Common myeloid progenitor, CD34-positive (primary cell): ENCODE results near the gene BMP6.

ENCODE experiments used
- CTCF ChIA-PET: fragments of 350-600 bp; sonication (Branson Sonifier 250); formaldehyde crosslinking; loops from one replicate; lab custom pipeline; 2021; ENCODE audit warnings: antibody characterized with exemption; lab: Charles Lee
- POLR2A ChIA-PET: fragments of 350-600 bp; sonication (Branson Sonifier 250); formaldehyde crosslinking; loops from one replicate; lab custom pipeline; 2021; ENCODE audit warnings: antibody characterized with exemption; lab: Charles Lee
- DNase-seq, 3 donors: peaks; one replicate each; pipeline versions ENCODE4 v3.0.0 to v3.0.0-alpha.2; 2013
- H3K27ac ChIP-seq, 2 experiments: 1 replicate in 1 of 2; 2 replicates in 1 of 2; pipeline ENCODE4 v1.7.0; 2013; ENCODE audit warnings: inconsistent platforms in 2 of 2, low read length in 2 of 2, mild to moderate bottlenecking in 2 of 2, low read depth in 1 of 2, moderate library complexity in 1 of 2; ENCODE audit not compliant: severe bottlenecking in 2 of 2, insufficient read depth in 1 of 2, poor library complexity in 1 of 2
- H3K27me3 ChIP-seq, 5 experiments: replicated peaks in 2 of 5; 1 replicate in 3 of 5; 2 replicates in 2 of 5; pipeline versions ENCODE4 v1.6.1 to v1.7.0; 2013; ENCODE audit warnings: low read length in 4 of 5, mild to moderate bottlenecking in 2 of 5, moderate library complexity in 2 of 5, inconsistent platforms in 1 of 5; ENCODE audit not compliant: insufficient read depth in 5 of 5, control insufficient read depth in 4 of 5
- H3K36me3 ChIP-seq, 4 experiments: 1 replicate in 2 of 4; 2 replicates in 2 of 4; pipeline versions ENCODE4 v1.6.1 to v1.7.0; 2013; ENCODE audit warnings: low read length in 3 of 4, control low read depth in 1 of 4, mild to moderate bottlenecking in 1 of 4; ENCODE audit not compliant: control insufficient read depth in 4 of 4, insufficient read depth in 4 of 4
- H3K4me1 ChIP-seq, 4 experiments: 1 replicate in 3 of 4; 2 replicates in 1 of 4; pipeline versions ENCODE4 v1.6.1 to v1.7.1; 2013; ENCODE audit warnings: low read length in 3 of 4, mild to moderate bottlenecking in 3 of 4, control low read depth in 1 of 4, inconsistent platforms in 1 of 4, moderate library complexity in 1 of 4; ENCODE audit not compliant: control insufficient read depth in 4 of 4, insufficient read depth in 4 of 4; ENCODE audit errors: control extremely low read depth in 1 of 4
- H3K4me3 ChIP-seq, 7 experiments: 1 replicate in 4 of 7; 2 replicates in 3 of 7; pipeline versions ENCODE4 v1.5.1 to v1.7.0; 2013; ENCODE audit warnings: mild to moderate bottlenecking in 7 of 7, low read length in 6 of 7, moderate library complexity in 6 of 7, inconsistent platforms in 2 of 7, low read depth in 2 of 7, control low read depth in 1 of 7; ENCODE audit not compliant: insufficient read depth in 4 of 7, control insufficient read depth in 1 of 7; ENCODE audit errors: extremely low read depth in 1 of 7
- H3K9me3 ChIP-seq, 5 experiments: 1 replicate in 4 of 5; 2 replicates in 1 of 5; pipeline versions ENCODE4 v1.6.1 to v1.7.1; 2013; ENCODE audit warnings: low read length in 4 of 5, mild to moderate bottlenecking in 2 of 5, inconsistent platforms in 1 of 5, low read depth in 1 of 5, moderate library complexity in 1 of 5; ENCODE audit not compliant: control insufficient read depth in 4 of 5, insufficient read depth in 2 of 5; ENCODE audit errors: control extremely low read depth in 1 of 5
- WGBS: methylation state at CpG from one replicate; pipeline ENCODE4 v1.1.5; 2013; ENCODE audit not compliant: insufficient coverage; 5-methylcytosine and 5-hydroxymethylcytosine counted together

Gene BMP6

DNA sequence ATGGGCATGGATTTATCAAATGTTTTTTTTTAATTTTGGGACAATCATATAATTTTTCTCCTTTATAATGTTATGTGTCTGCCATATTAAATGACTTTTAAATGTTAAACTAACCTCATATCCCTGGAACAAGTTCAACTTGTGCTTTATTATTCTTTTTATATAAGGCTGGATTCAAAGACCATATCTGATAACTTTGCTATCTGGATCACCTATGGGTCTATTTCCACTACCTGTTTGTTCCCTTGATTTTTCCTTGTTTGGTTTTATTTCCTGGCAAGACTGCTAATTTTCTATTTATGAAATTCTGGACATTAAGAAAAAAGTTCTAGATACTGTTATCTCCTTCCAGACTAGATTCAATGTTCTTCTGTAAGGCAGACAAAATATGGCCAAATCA is 125.9 kb downstream of the BMP6 start:
- no peak overlapping the region for H3K27ac ChIP-seq
- H3K4me1 ChIP-seq, result no peaks in the 10 kb centered on the region
- DNase-seq, result no peak
- peaks cover 0 to 25% (median 5%) of the 10 kb centered on the region in 5 experiments for H3K9me3 ChIP-seq
- ChIA-PET POLR2A (no interaction called here), CTCF (no interaction called here)
- H3K27me3 ChIP-seq, result no peaks in the 10 kb centered on the region
- peaks cover 0 to 4% (median 0%) of the 10 kb centered on the region in 4 experiments for H3K36me3 ChIP-seq
- no peak overlapping the region for H3K4me3 ChIP-seq

DNA sequence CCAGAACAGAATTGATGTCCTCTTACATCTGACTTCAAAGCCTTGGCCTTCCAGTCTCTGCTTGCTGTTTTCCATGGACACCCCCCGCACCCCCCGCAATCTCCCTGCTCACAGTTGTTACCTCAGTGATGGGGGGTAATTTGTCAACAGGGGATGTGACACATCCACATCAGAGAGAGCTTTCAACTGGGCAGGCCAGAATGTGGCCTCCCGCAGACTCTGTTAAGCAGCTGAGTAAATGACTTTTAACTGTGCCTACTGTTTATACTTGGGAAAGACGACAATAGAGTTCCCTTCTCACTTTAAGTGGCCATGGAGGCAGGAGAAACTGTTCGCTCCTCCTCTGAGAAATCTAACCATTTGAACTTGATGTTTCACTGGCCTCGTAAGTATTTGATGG is 133.7 kb downstream of the BMP6 start:
- Histone ChIP-seq H3K36me3 (no peaks in the 10 kb centered on the region), H3K4me1 (no peaks in the 10 kb centered on the region), H3K4me3 (no peak overlapping the region), H3K9me3 (no peaks in the 10 kb centered on the region), H3K27ac (no peak overlapping the region), H3K27me3 (no peaks in the 10 kb centered on the region)
- no peak for DNase-seq
- POLR2A ChIA-PET, result no interaction called here
- CTCF ChIA-PET, result interaction anchor here (1.1 kb wide), 1 partner anchor 42 kb away, joined by 3 read pairs; no protein-coding TSS in a partner anchor
- WGBS, result 80% methylated on average over 5 of the region's 6 CpGs

DNA sequence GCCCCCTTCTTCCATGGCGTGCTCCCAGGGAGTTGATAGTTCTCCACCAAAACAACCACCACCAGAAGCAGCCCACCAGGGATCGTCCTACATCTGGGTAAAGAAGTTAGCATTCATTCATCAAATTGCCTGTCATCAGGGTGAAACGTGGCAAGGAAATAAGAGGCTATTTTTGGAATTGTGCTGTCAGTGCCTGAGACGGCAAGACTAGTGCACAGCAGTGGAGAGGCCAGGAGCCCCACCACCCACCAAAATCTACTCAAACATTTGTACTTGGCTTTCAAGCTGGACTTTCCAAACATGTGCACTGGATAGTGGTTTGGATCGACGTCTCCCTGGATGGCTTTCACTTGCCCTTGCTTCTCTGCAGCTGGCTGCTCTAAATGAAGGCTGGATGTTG is 139.9 kb downstream of the BMP6 start:
- Histone ChIP-seq H3K27ac (no peak overlapping the region), H3K4me3 (no peak overlapping the region), H3K4me1 (no peaks in the 10 kb centered on the region), H3K36me3 (no peaks in the 10 kb centered on the region), H3K9me3 (peaks cover 0 to 3% (median 0%) of the 10 kb centered on the region in 5 experiments), H3K27me3 (no peaks in the 10 kb centered on the region)
- no peak for DNase-seq
- POLR2A ChIA-PET, result no interaction called here
- WGBS, result 81% methylated on average over 3 of the region's 6 CpGs
- CTCF ChIA-PET, result interaction anchor here (0.9 to 1.2 kb wide), 3 partner anchors 19 to 145 kb away, joined by 3 read pairs; no protein-coding TSS in a partner anchor

DNA sequence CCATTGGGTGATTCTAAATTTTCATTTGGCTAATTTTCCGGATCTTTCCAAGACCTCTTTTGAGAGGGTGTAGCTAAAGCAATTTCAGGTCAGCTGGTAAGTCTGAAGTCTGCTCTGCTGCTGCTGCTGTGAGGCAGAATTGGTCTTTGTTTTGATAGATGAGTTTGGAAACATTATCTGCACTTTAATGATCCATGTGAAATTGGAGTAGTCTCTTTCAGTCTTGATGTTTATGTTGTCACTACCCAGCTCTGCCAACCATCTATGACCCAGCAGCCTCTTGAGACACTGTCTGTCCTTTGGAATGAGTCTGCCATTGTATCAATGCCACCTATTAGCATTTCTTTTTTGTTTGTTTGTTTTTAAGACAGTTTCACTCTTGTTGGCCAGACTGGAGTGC is 140.6 kb downstream of the BMP6 start:
- POLR2A ChIA-PET, result no interaction called here

DNA sequence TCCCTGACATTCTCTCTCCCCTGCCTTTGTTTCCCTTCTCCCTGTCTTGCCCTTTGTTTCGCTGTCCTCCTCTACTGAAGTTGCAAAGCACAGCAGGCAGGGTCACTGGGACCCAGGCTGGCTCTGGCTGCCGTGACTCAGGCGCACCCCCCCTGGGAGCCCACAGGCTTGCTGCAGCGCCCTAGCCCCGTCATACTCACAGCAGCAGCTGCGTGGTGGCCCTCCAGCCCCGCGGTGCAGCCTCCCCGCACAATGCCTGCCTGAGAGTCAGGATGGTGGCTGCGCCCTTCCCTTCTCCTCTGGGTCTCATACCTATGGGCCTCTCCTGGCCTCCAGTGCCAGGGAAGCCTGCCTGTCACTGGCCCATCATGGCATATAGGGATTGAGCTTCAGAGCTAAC is 143.0 kb downstream of the BMP6 start:
- POLR2A ChIA-PET, result no interaction called here
- peaks cover 0 to 3% (median 0%) of the 10 kb centered on the region in 4 experiments for H3K36me3 ChIP-seq
- no peaks in the 10 kb centered on the region for H3K4me1 ChIP-seq
- no peak for DNase-seq
- H3K27ac ChIP-seq, result no peak overlapping the region
- H3K9me3 ChIP-seq, result peaks cover 0 to 16% (median 10%) of the 10 kb centered on the region in 5 experiments
- no peak overlapping the region for H3K4me3 ChIP-seq
- CTCF ChIA-PET, result no interaction called here
- no peaks in the 10 kb centered on the region for H3K27me3 ChIP-seq
- 92% methylated on average over 10 of the region's 10 CpGs for WGBS

More for the DNA sequence above, 140.6 kb downstream of the BMP6 start:
- H3K9me3 ChIP-seq, result peaks cover 0 to 3% (median 0%) of the 10 kb centered on the region in 5 experiments
- WGBS, result 100% methylated on average over 1 of the region's 1 CpG
- H3K27me3 ChIP-seq, result no peaks in the 10 kb centered on the region
- H3K27ac ChIP-seq, result no peak overlapping the region
- H3K4me3 ChIP-seq, result no peak overlapping the region
- CTCF ChIA-PET, result interaction anchor here (0.9 to 1.2 kb wide), 2 partner anchors 20 to 145 kb away, joined by 3 read pairs; no protein-coding TSS in a partner anchor
- no peak for DNase-seq
- H3K4me1 ChIP-seq, result no peaks in the 10 kb centered on the region
- H3K36me3 ChIP-seq, result no peaks in the 10 kb centered on the region

DNA sequence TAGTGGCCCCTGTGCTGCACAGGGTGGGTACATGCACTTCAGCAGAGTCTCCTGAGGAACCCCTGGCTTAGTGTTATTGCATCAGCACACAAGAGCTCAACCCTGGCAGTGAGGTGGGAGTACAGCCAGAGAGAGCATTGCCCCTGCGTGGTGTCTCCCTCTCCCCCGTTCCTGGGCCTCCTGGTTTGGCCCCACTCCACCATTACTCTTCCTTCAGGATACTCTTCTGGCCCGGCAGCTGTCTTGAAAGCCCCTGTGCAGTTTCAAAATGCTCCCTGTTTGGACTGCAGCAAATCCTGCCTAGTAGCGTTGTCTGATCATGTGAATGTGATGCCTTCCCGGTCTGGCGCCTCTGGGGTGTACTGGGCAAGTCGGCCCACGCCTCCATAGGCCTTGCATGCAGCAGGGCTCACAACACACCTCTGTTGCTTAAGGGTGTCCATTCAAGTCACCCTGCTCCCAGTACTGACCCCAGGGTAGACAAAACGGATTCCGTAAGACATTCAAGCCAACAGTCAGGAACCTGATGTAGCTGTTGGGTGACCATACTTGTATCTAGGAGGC is 152.6 kb downstream of the BMP6 start:
- WGBS, result 98% methylated on average over 9 of the region's 10 CpGs
- Histone ChIP-seq H3K36me3 (peaks cover 6 to 43% (median 30%) of the 10 kb centered on the region in 4 experiments), H3K4me1 (no peaks in the 10 kb centered on the region), H3K9me3 (peaks cover 0 to 11% (median 2%) of the 10 kb centered on the region in 5 experiments), H3K4me3 (no peak overlapping the region), H3K27ac (no peak overlapping the region), H3K27me3 (no peaks in the 10 kb centered on the region)
- POLR2A ChIA-PET, result no interaction called here
- no peak for DNase-seq
- CTCF ChIA-PET, result interaction anchor here (0.6 to 1.2 kb wide), 2 partner anchors 19 to 160 kb away, joined by 3 read pairs; no protein-coding TSS in a partner anchor

DNA sequence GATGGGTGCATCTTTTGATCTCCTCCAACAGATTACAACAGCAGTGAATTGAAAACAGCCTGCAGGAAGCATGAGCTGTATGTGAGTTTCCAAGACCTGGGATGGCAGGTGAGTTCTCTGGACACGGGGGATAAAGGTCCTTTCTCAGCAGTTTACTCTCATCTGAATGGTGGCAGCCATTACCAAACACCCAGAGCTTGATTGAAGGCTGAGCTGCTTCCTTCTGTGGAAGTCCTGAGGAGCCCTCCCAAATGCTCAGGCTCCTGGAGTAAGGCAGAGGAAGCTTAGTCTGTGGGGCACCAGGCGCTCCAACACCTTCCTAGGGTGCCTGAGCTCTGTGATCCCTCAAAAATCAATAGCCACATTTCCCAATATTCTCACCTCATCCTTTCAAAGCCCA is 153.1 kb downstream of the BMP6 start:
- no peak for DNase-seq
- H3K4me1 ChIP-seq, result no peaks in the 10 kb centered on the region
- H3K36me3 ChIP-seq, result peaks cover 10 to 49% (median 33%) of the 10 kb centered on the region in 4 experiments
- H3K4me3 ChIP-seq, result no peak overlapping the region
- H3K27ac ChIP-seq, result no peak overlapping the region
- ChIA-PET POLR2A (no interaction called here), CTCF (interaction anchor here (0.6 to 1.2 kb wide), 2 partner anchors 19 to 160 kb away, joined by 3 read pairs; no protein-coding TSS in a partner anchor)
- WGBS, result 100% methylated on average over 1 of the region's 2 CpGs
- no peaks in the 10 kb centered on the region for H3K27me3 ChIP-seq
- peaks cover 0 to 5% (median 0%) of the 10 kb centered on the region in 5 experiments for H3K9me3 ChIP-seq
